PC-3 (cell line): Measurements from ENCODE around the gene CRTAC1.

Experiments used
- EZH2 ChIP-seq: fragments of 300-600 bp; sonication (generic); IDR thresholded peaks from one replicate; pipeline ENCODE4 v1.6.1; 2017; ENCODE audit warnings: antibody characterized with exemption, mild to moderate bottlenecking, low read length; ENCODE audit not compliant: unreplicated experiment
- EZH2phosphoT487 ChIP-seq: fragments of 300-600 bp; sonication (generic); IDR thresholded peaks from 2 replicates; pipeline ENCODE4 v1.6.1; 2018; ENCODE audit warnings: mild to moderate bottlenecking, antibody characterized with exemption, low read length, borderline replicate concordance
- TF ChIP-seq, protein P1 (sequence below): fragments of 300-600 bp; sonication (generic); conservative IDR thresholded peaks from 2 replicates; pipeline ENCODE4 v1.5.1; 2017; ENCODE audit warnings: antibody characterized with exemption, low read depth, mild to moderate bottlenecking, low read length

DNA sequence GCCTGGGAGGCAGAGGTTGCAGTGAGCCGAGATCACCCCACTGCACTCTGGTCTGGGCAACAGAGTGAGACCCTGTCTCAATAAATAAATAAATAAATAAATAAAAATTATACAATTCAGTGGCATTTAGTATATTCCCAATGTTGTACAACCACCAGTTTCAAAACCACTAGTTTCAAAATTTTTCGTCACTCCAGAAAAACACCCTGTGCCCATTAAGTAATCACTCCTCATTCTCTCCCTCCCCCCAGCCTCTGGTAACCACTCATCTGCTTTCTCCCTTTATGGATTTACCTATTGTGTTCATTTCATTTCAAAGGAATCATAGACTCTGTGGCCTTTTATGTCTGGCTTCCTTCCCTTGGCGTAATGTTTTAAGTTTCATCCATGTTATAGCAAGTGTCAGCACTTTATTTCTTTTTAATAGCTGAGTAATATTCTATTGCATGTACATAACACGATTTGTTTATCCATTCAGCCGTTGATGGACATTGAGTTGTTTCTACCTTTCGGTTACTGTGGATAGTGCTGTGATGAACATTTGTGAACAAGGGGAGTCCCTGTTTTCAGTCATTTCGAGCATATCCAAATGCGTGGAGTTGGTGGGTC, 210.2 kb downstream of the CRTAC1 start:
- TF ChIP-seq, protein P1, sequence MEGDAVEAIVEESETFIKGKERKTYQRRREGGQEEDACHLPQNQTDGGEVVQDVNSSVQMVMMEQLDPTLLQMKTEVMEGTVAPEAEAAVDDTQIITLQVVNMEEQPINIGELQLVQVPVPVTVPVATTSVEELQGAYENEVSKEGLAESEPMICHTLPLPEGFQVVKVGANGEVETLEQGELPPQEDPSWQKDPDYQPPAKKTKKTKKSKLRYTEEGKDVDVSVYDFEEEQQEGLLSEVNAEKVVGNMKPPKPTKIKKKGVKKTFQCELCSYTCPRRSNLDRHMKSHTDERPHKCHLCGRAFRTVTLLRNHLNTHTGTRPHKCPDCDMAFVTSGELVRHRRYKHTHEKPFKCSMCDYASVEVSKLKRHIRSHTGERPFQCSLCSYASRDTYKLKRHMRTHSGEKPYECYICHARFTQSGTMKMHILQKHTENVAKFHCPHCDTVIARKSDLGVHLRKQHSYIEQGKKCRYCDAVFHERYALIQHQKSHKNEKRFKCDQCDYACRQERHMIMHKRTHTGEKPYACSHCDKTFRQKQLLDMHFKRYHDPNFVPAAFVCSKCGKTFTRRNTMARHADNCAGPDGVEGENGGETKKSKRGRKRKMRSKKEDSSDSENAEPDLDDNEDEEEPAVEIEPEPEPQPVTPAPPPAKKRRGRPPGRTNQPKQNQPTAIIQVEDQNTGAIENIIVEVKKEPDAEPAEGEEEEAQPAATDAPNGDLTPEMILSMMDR, result no peak
- TF ChIP-seq EZH2phosphoT487, result no peak
- TF ChIP-seq EZH2, result no peak
